Upper lobe of right lung (tissue), 1 donor: Measurements from ENCODE around the gene TMPRSS7. TPM values are rescaled to one million over a fixed set of nuclear protein-coding genes. Genes with fewer than 3 reads are reported as not detected.

Source experiments
- ATAC-seq: fragments of 200-7000 bp; cut with Tn5 transposase; one replicate; pipeline ENCODE4 v1.9.1; 2020; ENCODE audit warnings: mild to moderate bottlenecking, moderate library complexity
- DNase-seq: peaks from one replicate; pipeline ENCODE4 v3.0.0-alpha.2; 2020
- H3K27ac ChIP-seq: fragments of 200-600 bp; one replicate; pipeline ENCODE4 v1.8.0; 2022
- H3K27me3 ChIP-seq: fragments of 200-600 bp; one replicate; pipeline ENCODE4 v1.8.0; 2022; ENCODE audit warnings: mild to moderate bottlenecking
- H3K36me3 ChIP-seq: fragments of 200-600 bp; one replicate; pipeline ENCODE4 v1.8.0; 2022
- H3K4me1 ChIP-seq: fragments of 200-600 bp; one replicate; pipeline ENCODE4 v1.8.0; 2022
- H3K4me3 ChIP-seq: fragments of 200-600 bp; one replicate; pipeline ENCODE4 v1.8.0; 2022; ENCODE audit warnings: mild to moderate bottlenecking
- H3K9me3 ChIP-seq: fragments of 200-600 bp; one replicate; pipeline ENCODE4 v1.8.0; 2022
- intact Hi-C: fragments of 100-400 bp; cut with DNase I; formaldehyde crosslinking; loops from one replicate; pipeline ENCODE4 v1.11.0; 2022
- total RNA-seq: library from RNA; stranded (reverse); fragmentation: NEBNext Ultra II Directional; extraction: Animal tissue kit (Norgen Biotek cat#: 25700); gene quantifications from one replicate; pipeline ENCODE4 v1.2.1, GENCODE V29; 2021
- TF ChIP-seq, protein P1 (sequence below): fragments of 200-600 bp; IDR thresholded peaks from one replicate; pipeline ENCODE4 v1.8.0; 2022; ENCODE audit warnings: antibody characterized with exemption
- donor health status: DM: no; HTN: yes; CAD: no; lungs with severe emphysema.

TMPRSS7 gene
- total RNA-seq, 1 donor from 2014 or later: 0.20 TPM

DNA sequence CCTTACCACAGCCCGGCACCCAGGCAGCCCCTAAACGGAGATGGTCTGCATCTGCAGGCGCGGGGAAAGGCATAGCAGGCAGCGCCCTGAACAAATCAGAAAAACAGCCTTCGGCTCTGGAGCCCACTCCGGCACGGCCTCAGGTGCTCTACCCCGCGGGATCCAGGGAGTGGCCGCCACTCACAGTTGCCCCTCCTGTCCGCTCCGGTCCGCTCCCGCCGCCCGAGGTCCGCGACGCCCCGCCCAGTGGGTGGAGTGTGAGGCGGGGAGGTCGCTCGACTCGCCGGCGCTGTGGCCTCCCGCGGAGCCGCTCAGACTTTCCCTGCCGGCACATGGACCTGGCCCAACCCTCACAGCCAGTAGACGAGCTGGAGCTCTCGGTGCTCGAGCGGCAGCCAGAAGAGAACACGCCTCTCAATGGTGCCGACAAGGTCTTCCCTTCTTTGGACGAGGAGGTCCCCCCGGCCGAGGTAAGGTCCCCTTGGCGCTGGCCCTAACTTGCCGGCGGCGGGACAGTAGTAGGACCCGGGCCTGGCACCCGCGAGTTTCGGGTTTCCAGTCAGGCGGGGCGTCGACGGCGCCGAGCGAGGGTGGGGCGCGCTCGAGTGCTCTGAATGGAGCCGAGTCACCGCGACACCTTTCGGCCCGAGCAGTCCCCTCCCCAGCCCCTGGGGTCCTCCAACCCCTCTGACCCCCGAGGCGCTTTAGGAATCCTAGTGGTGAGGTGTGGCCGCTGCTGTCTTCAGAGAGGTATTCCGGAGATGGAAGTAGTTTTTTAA is 51.7 kb downstream of the TMPRSS7 start, which contains the start of gene C3orf52:
C3orf52 (plus strand) TSS at position 314 of the 779 bp plus-strand sequence; CDS start at position 333, 19 bp downstream.
- Histone ChIP-seq H3K4me1 (peaks cover 9% of the 10 kb centered on the region), H3K36me3 (no peaks in the 10 kb centered on the region), H3K4me3 (peak within 1 kb of the TSS; percentile 63), H3K27ac (peak within 1 kb of the TSS; percentile 76), H3K27me3 (no peaks in the 10 kb centered on the region), H3K9me3 (no peaks in the 10 kb centered on the region)
- ATAC-seq: peak; percentile 97
- TF ChIP-seq, protein P1, sequence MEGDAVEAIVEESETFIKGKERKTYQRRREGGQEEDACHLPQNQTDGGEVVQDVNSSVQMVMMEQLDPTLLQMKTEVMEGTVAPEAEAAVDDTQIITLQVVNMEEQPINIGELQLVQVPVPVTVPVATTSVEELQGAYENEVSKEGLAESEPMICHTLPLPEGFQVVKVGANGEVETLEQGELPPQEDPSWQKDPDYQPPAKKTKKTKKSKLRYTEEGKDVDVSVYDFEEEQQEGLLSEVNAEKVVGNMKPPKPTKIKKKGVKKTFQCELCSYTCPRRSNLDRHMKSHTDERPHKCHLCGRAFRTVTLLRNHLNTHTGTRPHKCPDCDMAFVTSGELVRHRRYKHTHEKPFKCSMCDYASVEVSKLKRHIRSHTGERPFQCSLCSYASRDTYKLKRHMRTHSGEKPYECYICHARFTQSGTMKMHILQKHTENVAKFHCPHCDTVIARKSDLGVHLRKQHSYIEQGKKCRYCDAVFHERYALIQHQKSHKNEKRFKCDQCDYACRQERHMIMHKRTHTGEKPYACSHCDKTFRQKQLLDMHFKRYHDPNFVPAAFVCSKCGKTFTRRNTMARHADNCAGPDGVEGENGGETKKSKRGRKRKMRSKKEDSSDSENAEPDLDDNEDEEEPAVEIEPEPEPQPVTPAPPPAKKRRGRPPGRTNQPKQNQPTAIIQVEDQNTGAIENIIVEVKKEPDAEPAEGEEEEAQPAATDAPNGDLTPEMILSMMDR: peak; percentile 15
- DNase-seq: peak; percentile 94
- intact Hi-C loops: no loop called here

DNA sequence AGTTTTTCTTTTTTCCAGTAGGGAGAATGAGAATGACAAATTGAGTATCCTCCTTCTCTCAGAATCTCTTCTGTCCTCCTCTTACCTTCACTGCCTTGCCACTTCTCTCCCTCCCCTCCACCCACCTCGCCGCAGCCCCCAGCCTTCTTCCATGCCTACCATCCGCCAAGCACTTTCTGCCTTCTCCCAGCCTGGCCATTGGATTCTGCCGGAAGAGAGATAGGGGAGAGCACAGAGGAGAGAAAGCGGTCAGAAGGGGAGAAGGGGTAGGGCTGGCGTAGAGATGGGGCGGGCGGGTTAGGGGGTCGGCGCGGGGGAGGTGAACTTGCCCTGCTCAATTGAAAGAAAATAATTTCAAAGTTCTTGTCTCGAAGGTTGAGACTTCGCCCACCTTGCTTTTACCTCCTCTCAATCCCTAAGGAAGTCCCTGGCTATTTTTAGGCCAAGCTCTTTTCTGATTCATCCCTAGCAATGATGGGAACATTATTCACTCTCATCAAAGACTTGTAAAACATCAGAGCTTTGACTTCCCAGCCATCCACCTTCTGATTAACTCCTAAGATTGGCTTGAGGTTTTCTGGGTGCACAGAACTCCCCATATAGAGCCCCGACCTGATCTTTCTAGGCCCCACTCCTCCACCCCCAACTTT is 52.5 kb downstream of the TMPRSS7 start:
- Histone ChIP-seq H3K4me1 (peaks cover 9% of the 10 kb centered on the region), H3K4me3 (peak overlapping the region; percentile 63), H3K27me3 (no peaks in the 10 kb centered on the region), H3K36me3 (no peaks in the 10 kb centered on the region), H3K9me3 (no peaks in the 10 kb centered on the region), H3K27ac (peak overlapping the region; percentile 76)
- DNase-seq (no peak), ATAC-seq (no peak)
- TF ChIP-seq, protein P1: no peak
- intact Hi-C loops: no loop called here

DNA sequence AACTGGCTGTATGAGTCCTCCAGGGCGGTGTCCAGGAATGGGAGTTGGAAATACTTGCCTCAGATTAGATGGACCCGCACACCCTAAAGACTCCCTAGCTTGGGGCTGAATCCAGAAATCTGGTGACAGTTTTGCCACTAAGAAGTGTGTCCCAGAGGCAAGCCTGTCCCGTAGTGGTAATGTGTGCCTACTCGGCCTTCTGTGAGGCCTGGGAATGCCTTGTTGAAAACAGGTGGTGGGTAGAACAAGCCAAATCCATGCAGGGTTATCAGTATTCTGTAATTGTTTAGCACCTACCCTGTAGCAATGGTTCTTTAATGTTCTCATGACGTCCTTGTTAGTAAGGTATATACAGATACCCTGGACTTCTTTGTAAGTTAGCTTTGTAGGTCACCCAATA is 53.2 kb downstream of the TMPRSS7 start:
- TF ChIP-seq, protein P1: no peak
- H3K4me3 ChIP-seq: peak overlapping the region; percentile 63
- intact Hi-C loops: no loop called here

DNA sequence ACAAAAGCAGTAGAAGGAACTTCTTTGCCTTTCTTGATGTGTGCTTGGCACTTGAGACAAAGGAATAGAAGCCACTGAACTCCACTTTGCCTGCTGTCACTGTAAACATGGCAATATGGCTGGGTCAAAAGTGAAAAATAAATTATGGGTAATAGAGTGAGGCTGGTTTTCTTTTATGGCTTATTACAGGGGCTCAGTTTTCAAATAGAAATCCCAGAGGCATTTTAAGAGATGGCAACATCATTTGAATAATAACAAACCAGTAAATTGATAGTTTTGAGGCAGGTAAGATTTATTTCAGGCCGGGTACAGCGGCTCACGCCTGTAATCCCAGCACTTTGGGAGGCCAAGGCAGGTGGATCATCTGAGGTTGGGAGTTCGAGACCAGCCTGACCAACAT is 54.4 kb downstream of the TMPRSS7 start:
- H3K27me3 ChIP-seq: no peaks in the 10 kb centered on the region
- no peaks in the 10 kb centered on the region for H3K36me3 ChIP-seq
- no peak for ATAC-seq
- H3K4me1 ChIP-seq: peaks cover 12% of the 10 kb centered on the region
- TF ChIP-seq, protein P1: no peak
- no peaks in the 10 kb centered on the region for H3K9me3 ChIP-seq
- DNase-seq: no peak
- H3K4me3 ChIP-seq: no peak overlapping the region
- H3K27ac ChIP-seq: no peak overlapping the region
- intact Hi-C loops: no loop called here

More for the DNA sequence above, 53.2 kb downstream of the TMPRSS7 start:
- peaks cover 12% of the 10 kb centered on the region for H3K4me1 ChIP-seq
- no peaks in the 10 kb centered on the region for H3K36me3 ChIP-seq
- ATAC-seq (no peak), DNase-seq (no peak)
- no peaks in the 10 kb centered on the region for H3K27me3 ChIP-seq
- H3K27ac ChIP-seq: no peak overlapping the region
- no peaks in the 10 kb centered on the region for H3K9me3 ChIP-seq

DNA sequence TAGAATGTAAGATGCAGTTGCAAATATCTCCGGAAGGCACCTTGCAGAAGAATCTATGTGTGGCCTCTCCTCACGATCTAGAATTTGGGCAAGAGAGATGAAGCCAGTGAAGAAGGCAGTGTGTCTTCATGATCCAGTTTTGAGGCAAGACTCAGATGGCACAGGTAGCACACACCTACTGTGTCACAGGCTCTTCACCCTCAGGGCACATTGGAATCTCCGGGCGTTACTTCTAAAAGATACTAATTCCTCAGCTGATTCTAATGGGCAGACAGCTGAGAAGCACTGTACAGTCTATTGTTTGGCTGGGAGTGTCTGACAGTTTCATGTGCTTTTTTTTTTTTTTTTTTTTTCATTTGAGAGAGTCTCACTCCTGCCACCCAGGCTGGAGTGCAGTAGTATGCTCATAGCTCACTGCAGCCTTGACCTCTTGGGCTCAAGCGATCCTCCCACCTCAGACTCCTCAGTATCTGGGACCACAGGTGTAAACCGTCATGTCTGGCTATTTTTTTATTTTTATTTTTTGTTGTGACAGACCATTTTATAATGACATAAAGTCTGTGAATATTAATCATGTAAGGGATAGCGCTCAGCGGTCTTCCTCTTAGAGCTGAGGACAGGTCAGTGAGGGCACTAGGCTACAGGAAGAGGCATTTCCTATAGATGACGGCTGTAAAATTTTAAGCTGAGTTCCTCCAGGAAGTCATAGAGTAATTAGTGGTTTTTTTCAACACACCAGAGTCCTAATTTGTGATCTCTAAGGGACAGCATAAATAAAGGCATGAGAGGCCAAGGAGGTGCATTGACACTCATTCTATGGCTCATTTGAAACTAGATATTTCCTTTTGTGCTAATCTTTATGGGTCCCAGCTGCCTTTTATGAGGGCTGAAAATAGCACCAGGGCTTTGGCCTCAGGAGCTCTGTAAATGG is 55.7 kb downstream of the TMPRSS7 start:
- no peak for ATAC-seq
- TF ChIP-seq, protein P1: no peak
- intact Hi-C loops: no loop called here
- H3K4me3 ChIP-seq: no peak overlapping the region
- no peak overlapping the region for H3K27ac ChIP-seq
- H3K36me3 ChIP-seq: no peaks in the 10 kb centered on the region
- H3K9me3 ChIP-seq: no peaks in the 10 kb centered on the region
- H3K27me3 ChIP-seq: no peaks in the 10 kb centered on the region
- H3K4me1 ChIP-seq: peaks cover 12% of the 10 kb centered on the region
- no peak for DNase-seq
